IMR-90 (cell line): Measurements from ENCODE around the gene SATB2. TPM values are rescaled to one million over a fixed set of nuclear protein-coding genes. Genes with fewer than 3 reads are reported as not detected.

ENCODE experiments used
- ATAC-seq: fragments of 200-7000 bp; cut with Tn5 transposase; 2 replicates; pipeline ENCODE4 v1.9.1; 2020; ENCODE audit warnings: low read depth, mild to moderate bottlenecking, moderate library complexity
- BruUV-seq: library from RNA; stranded (reverse); fragments of 400-500 nt; replicated peaks from 2 replicates; lab custom pipeline; 2021; lab: Mats Ljungman, UMichigan
- CTCF ChIA-PET: fragments of 300-600 bp; formaldehyde crosslinking; extraction: SDS; loops from one replicate; lab custom pipeline; 2021; ENCODE audit warnings: antibody characterized with exemption; lab: Yijun Ruan, JAX
- POLR2A ChIA-PET: fragments of 300-600 bp; sonication (Branson Sonifier 250); formaldehyde crosslinking; loops from one replicate; lab custom pipeline; 2022; ENCODE audit warnings: antibody characterized with exemption; ENCODE audit not compliant: unreplicated experiment; lab: Charles Lee
- DNase-seq: peaks from one replicate; pipeline ENCODE4 v3.0.0; 2013
- H2AFZ ChIP-seq: replicated peaks from 2 replicates; pipeline ENCODE3; 2013; ENCODE audit warnings: low read length, mild to moderate bottlenecking; ENCODE audit not compliant: poor library complexity
- H2AK5ac ChIP-seq: 2 replicates; pipeline ENCODE4 v1.6.1; 2013; ENCODE audit warnings: low read depth, low read length, inconsistent platforms
- H2AK9ac ChIP-seq: replicated peaks from 2 replicates; pipeline ENCODE3; 2013; ENCODE audit warnings: mild to moderate bottlenecking, low read depth, low read length, moderate library complexity; ENCODE audit not compliant: poor library complexity
- H2BK120ac ChIP-seq: 2 replicates; pipeline ENCODE4 v1.6.1; 2013; ENCODE audit warnings: low read depth, low read length, inconsistent platforms
- H2BK15ac ChIP-seq: 3 replicates; pipeline ENCODE4 v1.6.1; 2013; ENCODE audit warnings: low read depth, low read length, inconsistent platforms
- H2BK20ac ChIP-seq: 2 replicates; pipeline ENCODE4 v1.6.1; 2013; ENCODE audit warnings: low read depth, mild to moderate bottlenecking, inconsistent platforms, low read length, moderate library complexity
- H2BK5ac ChIP-seq: 2 replicates; pipeline ENCODE4 v1.6.1; 2013; ENCODE audit warnings: mild to moderate bottlenecking, low read depth, low read length, inconsistent platforms; ENCODE audit not compliant: poor library complexity, severe bottlenecking
- H3K14ac ChIP-seq: replicated peaks from 2 replicates; pipeline ENCODE4 v1.6.1; 2013; ENCODE audit warnings: low read depth, low read length, inconsistent platforms
- H3K18ac ChIP-seq: 2 replicates; pipeline ENCODE4 v1.6.1; 2013; ENCODE audit warnings: low read depth, low read length, control low read depth
- H3K23ac ChIP-seq: 2 replicates; pipeline ENCODE4 v1.6.1; 2013; ENCODE audit warnings: low read depth, low read length, inconsistent platforms
- H3K27ac ChIP-seq: 2 replicates; pipeline ENCODE4 v1.5.1; 2013; ENCODE audit warnings: mild to moderate bottlenecking, control low read depth, low read length; ENCODE audit not compliant: insufficient read depth
- H3K27me3 ChIP-seq: 2 replicates; pipeline ENCODE4 v1.6.1; 2013; ENCODE audit warnings: low read length; ENCODE audit not compliant: control insufficient read depth, insufficient read depth
- H3K36me3 ChIP-seq: 2 replicates; pipeline ENCODE4 v1.6.1; 2013; ENCODE audit warnings: low read length, mixed read lengths; ENCODE audit not compliant: control insufficient read depth, insufficient read depth
- H3K4ac ChIP-seq: 2 replicates; pipeline ENCODE4 v1.6.1; 2013; ENCODE audit warnings: low read depth, low read length, inconsistent platforms
- H3K4me1 ChIP-seq: 2 replicates; pipeline ENCODE4 v1.6.1; 2013; ENCODE audit warnings: low read length, mixed read lengths; ENCODE audit not compliant: control insufficient read depth, insufficient read depth
- H3K4me2 ChIP-seq: 2 replicates; pipeline ENCODE4 v1.6.1; 2013; ENCODE audit warnings: low read depth, mild to moderate bottlenecking, control low read depth, low read length, moderate library complexity
- H3K4me3 ChIP-seq: 2 replicates; pipeline ENCODE4 v1.5.1; 2013; ENCODE audit warnings: low read depth, mild to moderate bottlenecking, control low read depth, low read length, moderate library complexity; ENCODE audit not compliant: insufficient read depth
- H3K56ac ChIP-seq: 2 replicates; pipeline ENCODE4 v1.6.1; 2013; ENCODE audit warnings: low read length, inconsistent platforms; ENCODE audit not compliant: insufficient read depth; ENCODE audit errors: extremely low read depth
- H3K79me1 ChIP-seq, 2 experiments: 2 replicates each; pipeline ENCODE4 v1.6.1; 2013; ENCODE audit warnings: low read length in 2 of 2, inconsistent platforms in 1 of 2, low read depth in 1 of 2
- H3K9ac ChIP-seq: 2 replicates; pipeline ENCODE4 v1.6.1; 2013; ENCODE audit warnings: low read depth, low read length, control low read depth
- H3K9me1 ChIP-seq: 2 replicates; pipeline ENCODE4 v1.6.1; 2013; ENCODE audit warnings: low read length, inconsistent platforms; ENCODE audit not compliant: insufficient read depth
- H3K9me3 ChIP-seq: 2 replicates; pipeline ENCODE4 v1.6.1; 2013; ENCODE audit warnings: low read length; ENCODE audit not compliant: control insufficient read depth, insufficient read depth
- H4K20me1 ChIP-seq: 2 replicates; pipeline ENCODE4 v1.6.1; 2013; ENCODE audit warnings: low read length, inconsistent platforms; ENCODE audit not compliant: insufficient read depth
- H4K5ac ChIP-seq: 2 replicates; pipeline ENCODE4 v1.6.1; 2013; ENCODE audit warnings: mild to moderate bottlenecking, low read depth, low read length, control low read depth
- H4K8ac ChIP-seq, 2 experiments: 2 replicates each; pipeline ENCODE4 v1.6.1; 2013; ENCODE audit warnings: low read depth in 2 of 2, low read length in 2 of 2, control low read depth in 1 of 2, inconsistent platforms in 1 of 2
- H4K91ac ChIP-seq: 2 replicates; pipeline ENCODE4 v1.6.1; 2013; ENCODE audit warnings: low read depth, low read length, inconsistent platforms; ENCODE audit not compliant: insufficient read depth
- BHLHE40 ChIP-seq: fragments of 150-350 bp; IDR thresholded peaks from 2 replicates; pipeline ENCODE4 v1.6.1; 2016; ENCODE audit warnings: mild to moderate bottlenecking, low read depth, low read length
- CEBPB ChIP-seq: IDR thresholded peaks from 2 replicates; pipeline ENCODE4 v1.6.1; 2012; ENCODE audit warnings: low read depth, low read length, improper control_type of control experiment
- CHD1 ChIP-seq: IDR thresholded peaks from 2 replicates; pipeline ENCODE4 v1.6.1; 2012; ENCODE audit warnings: low read depth, low read length, improper control_type of control experiment
- CTCF ChIP-seq: conservative IDR thresholded peaks from 2 replicates; pipeline ENCODE4 v1.5.1; 2012; ENCODE audit warnings: mild to moderate bottlenecking, low read depth, low read length, improper control_type of control experiment
- ELK1 ChIP-seq: fragments of 150-350 bp; IDR thresholded peaks from 2 replicates; pipeline ENCODE4 v1.6.1; 2016; ENCODE audit warnings: low read depth, mild to moderate bottlenecking, low read length, moderate library complexity, borderline replicate concordance
- FOS ChIP-seq: fragments of 150-350 bp; IDR thresholded peaks from 2 replicates; pipeline ENCODE4 v1.6.1; 2016; ENCODE audit warnings: low read depth, low read length
- MAFK ChIP-seq: IDR thresholded peaks from 2 replicates; pipeline ENCODE4 v1.6.1; 2012; ENCODE audit warnings: low read depth, low read length, improper control_type of control experiment
- MAZ ChIP-seq: IDR thresholded peaks from 2 replicates; pipeline ENCODE4 v1.6.1; 2012; ENCODE audit warnings: low read depth, mild to moderate bottlenecking, low read length, improper control_type of control experiment, moderate library complexity, borderline replicate concordance
- MXI1 ChIP-seq: IDR thresholded peaks from 2 replicates; pipeline ENCODE4 v1.6.1; 2012; ENCODE audit warnings: low read depth, mild to moderate bottlenecking, low read length, moderate library complexity, borderline replicate concordance
- NFE2L2 ChIP-seq: fragments of 150-350 bp; IDR thresholded peaks from 2 replicates; pipeline ENCODE4 v1.6.1; 2016; ENCODE audit warnings: low read depth, mild to moderate bottlenecking, low read length
- POLR2A ChIP-seq: IDR thresholded peaks from 2 replicates; pipeline ENCODE4 v1.6.1; 2012; ENCODE audit warnings: mild to moderate bottlenecking, low read depth, low read length
- RAD21 ChIP-seq: IDR thresholded peaks from 2 replicates; pipeline ENCODE4 v1.6.1; 2012; ENCODE audit warnings: low read length, improper control_type of control experiment
- RCOR1 ChIP-seq: IDR thresholded peaks from 2 replicates; pipeline ENCODE4 v1.6.1; 2012; ENCODE audit warnings: mild to moderate bottlenecking, low read length, improper control_type of control experiment; ENCODE audit not compliant: insufficient replicate concordance
- RFX5 ChIP-seq: IDR thresholded peaks from 2 replicates; pipeline ENCODE4 v1.8.0; 2012; ENCODE audit warnings: low read depth, mild to moderate bottlenecking, low read length, moderate library complexity
- SMC3 ChIP-seq: fragments of 150-350 bp; IDR thresholded peaks from 2 replicates; pipeline ENCODE4 v1.6.1; 2016; ENCODE audit warnings: low read depth, mild to moderate bottlenecking, antibody characterized with exemption, low read length, moderate library complexity
- USF2 ChIP-seq: fragments of 150-350 bp; IDR thresholded peaks from 2 replicates; pipeline ENCODE4 v1.6.1; 2017; ENCODE audit warnings: mild to moderate bottlenecking, antibody characterized with exemption, low read length, low read depth
- WGBS, 2 experiments: methylation state at CpG; one replicate each; pipeline versions ENCODE4 v1.1.5 to v1.1.7; 2013; ENCODE audit warnings: missing lambda C conversion rate in 2 of 2; ENCODE audit not compliant: insufficient read length in 1 of 2; ENCODE audit errors: extremely low coverage in 2 of 2; 5-methylcytosine and 5-hydroxymethylcytosine counted together
- dilution Hi-C: fragments of 300-500 bp; cut with HindIII; formaldehyde crosslinking; loops from one replicate; pipeline ENCODE4 v1.14.3; 2018; ENCODE audit warnings: low sequenced_read_pairs; ENCODE audit not compliant: unreplicated experiment
- in situ Hi-C: fragments of 300-500 bp; cut with MboI; formaldehyde crosslinking; loops from 3 replicates; pipeline ENCODE4 v1.14.3; 2019; ENCODE audit warnings: low sequenced_read_pairs, inconsistent platforms, mixed read lengths
- intact Hi-C: fragments of 100-400 bp; cut with micrococcal nuclease; formaldehyde crosslinking; loops from 2 replicates; pipeline ENCODE4 v1.10.0; 2022
- polyA plus RNA-seq, 3 experiments: library from polyadenylated mRNA; depleted of rRNA; stranded (reverse); fragments of >200 nt; gene quantifications; 2 replicates each; pipeline ENCODE4 v1.2.3, GENCODE V29; 2012; ENCODE audit warnings: low replicate concordance in 1 of 3
- total RNA-seq: library from RNA; depleted of rRNA; stranded (reverse); fragments of >200 nt; gene quantifications from 2 replicates; pipeline ENCODE4 v1.2.3, GENCODE V29; 2012

Gene SATB2
- total and polyA plus RNA-seq, 2 of the 4 experiments (the other 2 are of a cell fraction) = 6.2 to 8.4 TPM

GRCh38 chr2:199444749-199445148, 13.0 kb downstream of the SATB2 start:
- in situ Hi-C loops (no loop called here), intact Hi-C loops (no loop called here), dilution Hi-C loops (no loop called here)
- H4K91ac ChIP-seq = no peak overlapping the region
- DNase-seq (peak; percentile 26), ATAC-seq (peak; percentile 66)
- no peak overlapping the region for H2BK120ac ChIP-seq
- H3K9me1 ChIP-seq = peaks cover 8% of the 10 kb centered on the region; the same call in 1 of the 2 replicates
- H2BK20ac ChIP-seq = no peak overlapping the region
- no peak overlapping the region for H3K14ac ChIP-seq
- H3K79me1 ChIP-seq = peaks cover 6 to 22% of the 10 kb centered on the region in 2 experiments; a peak in 3 of 4 replicates
- ChIA-PET POLR2A (no interaction called here), CTCF (interaction anchor here (0.9 to 1.1 kb wide), 2 partner anchors 27 to 41 kb away, joined by 3 read pairs; no protein-coding TSS in a partner anchor)
- no peak overlapping the region for H2BK5ac ChIP-seq
- no peak overlapping the region for H3K56ac ChIP-seq
- H2BK15ac ChIP-seq = no peak overlapping the region
- no peak overlapping the region for H3K18ac ChIP-seq
- H4K5ac ChIP-seq = no peak overlapping the region
- H2AK9ac ChIP-seq = no peak overlapping the region
- no peak overlapping the region for H3K4ac ChIP-seq
- peak overlapping the region; percentile 63; the same call in 1 of the 2 replicates for H3K4me2 ChIP-seq
- no peak overlapping the region for H3K9ac ChIP-seq
- no peaks in the 10 kb centered on the region for H3K4me1 ChIP-seq
- no peak overlapping the region for H4K8ac ChIP-seq
- no peaks in the 10 kb centered on the region; the same call in 1 of the 2 replicates for H4K20me1 ChIP-seq
- no TSS peak for BruUV-seq
- no peak overlapping the region for H2AK5ac ChIP-seq
- no peaks in the 10 kb centered on the region; the same call in 1 of the 2 replicates for H3K36me3 ChIP-seq
- no peak overlapping the region for H3K27ac ChIP-seq
- TF ChIP-seq USF2 (no peak), ELK1 (no peak), CTCF (no peak), POLR2A (no peak), RFX5 (no peak), CHD1 (no peak), RCOR1 (no peak), CEBPB (no peak), MAFK (no peak), FOS (no peak), RAD21 (no peak), SMC3 (no peak), NFE2L2 (no peak), MAZ (no peak), BHLHE40 (no peak), MXI1 (no peak)
- H3K4me3 ChIP-seq = no peak overlapping the region
- H3K23ac ChIP-seq = no peak overlapping the region
- H3K27me3 ChIP-seq = no peaks in the 10 kb centered on the region
- no peaks in the 10 kb centered on the region for H3K9me3 ChIP-seq
- no CpG with 5 or more reads among the region's 4 CpGs for WGBS, 2 experiments
- H2AFZ ChIP-seq = no peak overlapping the region
